SH-SY5Y (cell line): ENCODE measurements around the gene CLSTN2.

ENCODE experiments used
- GATA2 ChIP-seq: IDR thresholded peaks from 2 replicates; pipeline ENCODE4 v1.6.1; 2011; ENCODE audit warnings: mild to moderate bottlenecking, low read depth, low read length
- GATA3 ChIP-seq: IDR thresholded peaks from 2 replicates; pipeline ENCODE4 v1.6.1; 2011; ENCODE audit warnings: low read depth, mild to moderate bottlenecking, low read length, moderate library complexity

CLSTN2 gene

DNA sequence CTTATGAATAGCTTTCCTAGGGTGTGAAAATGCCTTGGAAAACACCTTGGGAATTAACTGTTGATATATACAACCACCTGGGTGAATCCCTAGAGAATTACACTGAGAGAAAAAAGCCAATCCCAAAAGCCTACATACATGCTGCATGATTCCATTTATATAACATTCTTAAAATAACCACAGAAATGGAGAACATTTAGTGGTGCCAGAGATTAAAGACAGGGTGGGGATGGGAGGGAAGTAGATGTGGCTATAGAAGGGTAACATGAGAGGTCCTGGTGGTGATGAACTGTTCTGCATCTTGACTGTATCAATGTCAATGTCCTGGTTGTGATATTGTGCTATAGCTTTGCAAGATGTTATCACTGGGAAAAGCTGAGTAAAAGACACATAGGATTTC, 291.0 kb downstream of the CLSTN2 start:
- no peak for TF ChIP-seq GATA3
- no peak for TF ChIP-seq GATA2

DNA sequence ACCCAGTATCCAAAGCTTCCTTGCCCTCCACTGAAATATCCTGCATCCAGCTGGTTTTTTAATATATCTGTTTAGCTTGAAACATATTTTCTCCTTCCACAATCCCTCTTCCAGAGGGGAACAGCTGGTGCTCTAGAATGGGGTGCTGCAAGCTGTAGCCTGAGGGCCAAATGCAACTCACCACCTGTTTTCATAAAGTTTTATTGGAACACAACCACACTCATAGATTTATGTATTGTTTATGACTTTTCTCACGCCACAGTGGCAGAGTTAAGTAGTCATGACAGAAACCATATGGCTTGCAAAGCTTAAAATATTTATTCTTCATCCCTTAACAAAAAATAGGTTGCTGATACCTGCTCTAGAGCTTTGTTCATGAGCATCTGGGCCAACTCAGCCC, 298.7 kb downstream of the CLSTN2 start:
- TF ChIP-seq GATA2 (no peak), GATA3 (no peak)

DNA sequence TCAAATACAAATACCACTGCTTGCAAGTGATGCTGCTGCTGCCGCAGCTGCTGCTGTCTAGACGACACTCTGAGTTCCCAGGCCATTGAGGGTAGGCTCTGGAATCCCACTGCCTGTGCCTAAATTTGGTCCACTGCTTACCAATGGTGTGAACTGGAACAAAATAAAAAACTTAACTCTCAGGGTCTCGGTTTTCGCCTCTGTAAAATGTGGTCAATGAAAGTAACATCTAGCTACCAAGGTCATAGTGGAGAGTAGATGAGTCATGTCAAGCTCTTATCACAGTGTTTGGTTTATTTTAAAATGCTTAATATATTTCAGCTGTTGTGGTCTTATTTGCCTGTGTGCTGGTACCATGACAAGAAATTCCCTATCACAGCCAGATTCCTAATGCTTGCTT, 299.3 kb downstream of the CLSTN2 start:
- TF ChIP-seq GATA2 = no peak
- no peak for TF ChIP-seq GATA3

DNA sequence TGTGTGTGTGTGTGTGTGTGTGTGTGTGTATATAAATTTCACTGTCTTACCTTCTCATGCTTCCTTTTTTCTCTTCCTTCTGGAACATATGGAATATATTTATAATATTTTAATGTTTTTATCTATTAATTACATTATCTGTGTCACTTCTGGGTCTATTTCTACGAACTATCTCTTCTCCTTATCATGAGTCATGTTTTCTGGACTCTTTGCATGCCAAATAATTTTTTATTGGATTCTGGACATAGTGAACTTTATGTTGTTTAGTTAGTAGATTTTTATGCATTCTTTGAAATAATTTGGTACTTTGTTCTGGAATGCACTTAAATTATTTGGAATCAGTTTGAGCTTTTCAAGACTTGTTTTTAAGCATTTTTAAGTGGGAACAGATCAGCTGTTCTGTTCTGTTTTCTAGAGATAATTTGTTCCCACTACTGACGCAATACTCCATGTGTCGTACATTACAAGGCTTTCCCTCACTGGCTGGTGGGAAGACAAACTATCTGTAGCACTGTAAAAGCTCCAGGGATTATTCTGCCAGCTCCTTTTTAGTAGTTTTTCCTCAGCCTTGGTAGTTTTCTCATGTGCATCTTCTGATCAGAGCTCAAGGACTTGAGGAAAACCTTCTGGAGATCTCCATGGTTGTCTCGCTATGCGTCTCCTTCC, 302.0 kb downstream of the CLSTN2 start:
- no peak for TF ChIP-seq GATA2
- TF ChIP-seq GATA3 = no peak

DNA sequence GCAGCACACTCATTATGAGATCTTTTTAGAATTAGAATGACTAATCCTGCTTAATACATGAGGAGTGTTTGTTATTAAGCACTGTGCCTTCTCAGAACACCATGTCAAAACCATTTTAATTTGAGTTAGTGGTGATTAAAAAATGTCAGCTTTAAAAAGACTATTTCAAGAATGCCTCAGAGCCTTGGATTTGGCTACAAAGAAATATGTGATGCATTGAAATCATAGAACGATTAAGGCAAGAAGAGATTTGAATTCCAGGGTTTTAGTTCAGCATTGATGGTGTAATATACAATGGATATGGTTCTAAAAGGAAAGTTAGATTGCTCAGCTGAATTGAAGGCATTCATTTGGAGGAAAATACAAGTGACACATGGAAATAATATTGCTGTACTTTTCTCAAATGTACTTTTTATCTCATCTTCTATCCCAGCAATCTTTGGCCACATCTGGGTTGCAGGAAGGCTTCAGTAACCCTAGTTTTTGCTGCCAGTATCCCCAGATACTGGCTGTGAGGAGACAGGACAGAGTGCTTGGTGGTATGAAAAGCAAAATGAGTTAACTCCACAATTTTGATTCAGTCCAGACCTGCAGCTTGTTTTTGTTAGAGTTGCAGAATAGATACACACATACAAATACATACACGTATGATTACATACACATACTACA, 303.8 kb downstream of the CLSTN2 start:
- peak; percentile 95 for TF ChIP-seq GATA3
- peak; percentile 93 for TF ChIP-seq GATA2

DNA sequence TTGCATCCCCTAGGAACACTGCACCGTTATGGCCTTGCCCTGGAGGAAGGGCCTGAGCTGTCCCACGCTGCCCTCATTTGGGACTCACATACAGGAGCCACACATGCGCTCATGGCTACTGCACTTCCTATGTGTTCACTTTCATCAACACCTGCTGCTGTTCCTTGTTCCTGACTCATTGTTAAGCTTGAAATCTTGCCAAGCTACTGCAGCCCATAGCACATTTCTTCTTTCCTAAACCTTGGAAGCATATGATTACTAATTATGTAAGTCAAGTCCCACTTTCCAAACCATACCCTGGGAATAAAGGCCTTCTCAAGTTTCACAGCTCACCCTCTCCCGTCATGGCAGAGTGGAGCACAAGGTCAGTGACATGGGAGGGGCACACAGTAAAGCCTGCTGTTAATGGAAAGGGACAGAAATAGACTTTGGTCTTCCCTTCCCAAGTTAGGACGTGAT, 307.9 kb downstream of the CLSTN2 start:
- TF ChIP-seq GATA3 (no peak), GATA2 (no peak)

DNA sequence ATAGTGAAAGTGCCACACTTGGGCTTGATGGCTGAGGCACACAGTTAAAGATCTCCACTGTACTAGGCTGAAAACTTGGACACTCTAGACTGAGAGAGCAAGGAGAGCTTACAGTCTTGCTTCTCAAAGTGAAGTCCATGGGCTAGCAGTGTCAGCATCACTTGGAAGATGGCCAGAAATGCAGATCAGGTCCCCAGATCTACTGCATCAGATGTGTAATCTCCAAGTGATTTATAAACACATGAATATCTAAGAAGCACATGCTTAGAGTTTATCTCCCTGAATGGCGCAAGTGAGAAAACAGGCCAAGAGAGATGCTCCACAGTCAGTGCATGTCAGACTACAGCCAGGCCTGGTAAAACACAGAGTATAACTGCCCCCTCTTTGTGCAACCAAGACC, 308.6 kb downstream of the CLSTN2 start:
- TF ChIP-seq GATA3 (no peak), GATA2 (peak; percentile 57; the same call in 1 of the 2 replicates)

DNA sequence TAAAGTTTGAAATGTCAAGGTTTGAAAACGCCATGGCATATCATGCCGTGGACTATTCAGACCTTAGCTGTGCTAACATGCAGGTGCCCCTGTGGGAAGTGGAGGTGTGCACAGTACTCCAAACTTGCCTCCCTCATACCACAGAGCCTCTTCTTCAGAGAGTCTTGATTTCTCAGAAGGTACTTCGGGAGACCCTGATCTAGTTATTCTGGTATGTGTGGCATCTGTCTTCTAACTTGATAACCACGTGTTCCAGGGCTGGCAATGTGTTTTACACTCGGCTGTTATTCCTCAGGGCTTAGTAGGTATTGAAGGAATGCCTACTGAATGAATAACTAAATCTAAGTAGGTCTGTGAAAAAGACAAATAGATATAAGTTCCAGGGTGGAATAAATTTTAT, 309.9 kb downstream of the CLSTN2 start:
- no peak for TF ChIP-seq GATA2
- no peak for TF ChIP-seq GATA3

DNA sequence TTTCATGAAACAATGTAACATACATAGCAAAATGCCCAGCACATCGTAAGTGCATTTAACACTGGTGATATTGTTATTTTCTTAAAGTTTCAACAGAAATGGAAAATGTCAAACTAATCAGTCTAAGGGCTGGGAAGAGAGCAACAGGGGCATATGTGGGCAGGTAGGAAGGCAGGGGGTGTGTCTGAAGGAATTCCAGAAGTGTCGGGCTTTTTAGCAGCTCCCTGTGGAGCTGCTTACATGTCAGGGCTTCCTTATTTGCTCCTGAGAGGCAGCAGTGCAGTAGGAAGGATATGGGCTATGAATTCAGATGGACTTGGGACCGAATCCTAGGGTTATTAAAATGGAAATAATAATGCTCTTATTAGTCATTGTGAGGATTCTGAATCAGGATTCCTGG, 311.6 kb downstream of the CLSTN2 start:
- no peak for TF ChIP-seq GATA3
- no peak for TF ChIP-seq GATA2

DNA sequence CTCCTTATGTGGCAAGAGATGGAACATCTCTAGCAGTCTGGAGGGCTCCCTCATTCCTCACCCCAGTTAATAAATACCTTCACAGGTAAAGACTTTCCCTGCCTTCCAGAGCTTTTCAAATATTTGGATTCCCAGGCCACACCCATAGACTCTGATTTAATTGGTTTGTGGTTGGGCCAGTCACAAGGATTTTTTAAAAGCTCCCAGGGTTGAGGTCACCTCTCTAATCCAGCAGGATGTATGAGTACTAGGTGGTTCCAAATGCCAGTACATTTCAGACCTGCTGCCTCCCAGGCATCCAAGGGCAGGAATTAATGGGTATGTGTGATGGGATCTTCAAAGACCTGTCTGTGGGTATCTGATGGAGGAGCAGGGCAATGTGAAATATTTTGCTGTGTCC, 312.8 kb downstream of the CLSTN2 start:
- TF ChIP-seq GATA2 (no peak), GATA3 (no peak)

DNA sequence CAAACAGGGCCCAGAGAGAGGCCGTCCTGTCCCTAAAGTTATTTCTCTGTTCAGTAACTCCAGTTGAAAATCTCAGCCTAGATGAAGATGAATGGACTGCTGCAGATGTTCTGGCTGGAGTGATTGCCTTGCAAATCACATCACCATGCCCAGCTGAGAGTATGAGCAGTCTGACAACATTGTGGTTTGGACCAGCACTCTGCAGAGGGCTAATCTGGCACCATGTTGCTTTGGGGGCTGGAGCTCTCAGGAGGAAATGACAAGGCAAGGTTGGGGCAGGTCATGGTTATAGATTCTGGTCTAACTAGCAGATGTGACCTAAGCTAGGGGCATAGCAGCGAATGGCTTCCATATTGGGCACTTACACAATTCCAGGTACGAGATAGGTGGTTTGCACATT, 314.2 kb downstream of the CLSTN2 start:
- TF ChIP-seq GATA2 = no peak
- TF ChIP-seq GATA3 = no peak

DNA sequence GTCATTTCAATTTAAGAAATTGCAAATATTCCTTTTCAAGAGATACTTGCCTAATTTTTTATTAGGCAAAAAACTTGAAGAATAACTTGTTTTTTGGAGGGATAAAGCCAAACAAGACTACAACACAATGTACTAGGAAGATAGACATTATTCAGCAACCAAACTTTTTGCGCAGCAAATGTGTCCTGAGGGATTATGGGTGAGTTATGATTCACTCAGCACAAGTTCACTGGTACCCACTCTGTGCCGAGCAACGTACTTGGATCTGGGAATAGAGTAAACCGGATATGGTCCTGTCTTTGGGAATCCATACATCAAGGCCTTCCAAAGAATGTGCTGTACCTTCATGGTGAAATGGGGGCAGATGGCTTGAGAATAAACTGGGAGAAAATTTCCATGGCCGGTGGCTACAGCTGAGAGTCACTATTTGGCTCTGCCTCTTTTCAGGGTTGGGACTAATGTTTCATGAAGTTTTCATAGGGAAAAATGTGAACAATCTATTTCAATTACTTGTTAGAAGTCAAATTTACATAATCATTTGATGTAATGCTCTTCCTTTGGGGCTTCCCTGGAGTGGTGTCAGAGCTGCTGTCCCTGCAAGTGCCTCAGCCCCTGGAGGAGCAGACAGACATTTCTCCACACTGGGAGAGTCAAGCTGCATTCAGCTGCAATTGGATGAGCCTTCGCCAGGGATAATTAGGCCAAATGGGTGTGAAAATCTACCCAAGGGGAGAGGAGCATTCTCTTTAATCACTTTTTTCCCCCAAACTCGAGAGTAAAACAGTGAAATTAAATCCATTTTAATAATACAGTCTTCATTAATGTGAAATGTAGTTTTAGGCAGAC, 315.2 kb downstream of the CLSTN2 start:
- TF ChIP-seq GATA2 (no peak), GATA3 (no peak)

DNA sequence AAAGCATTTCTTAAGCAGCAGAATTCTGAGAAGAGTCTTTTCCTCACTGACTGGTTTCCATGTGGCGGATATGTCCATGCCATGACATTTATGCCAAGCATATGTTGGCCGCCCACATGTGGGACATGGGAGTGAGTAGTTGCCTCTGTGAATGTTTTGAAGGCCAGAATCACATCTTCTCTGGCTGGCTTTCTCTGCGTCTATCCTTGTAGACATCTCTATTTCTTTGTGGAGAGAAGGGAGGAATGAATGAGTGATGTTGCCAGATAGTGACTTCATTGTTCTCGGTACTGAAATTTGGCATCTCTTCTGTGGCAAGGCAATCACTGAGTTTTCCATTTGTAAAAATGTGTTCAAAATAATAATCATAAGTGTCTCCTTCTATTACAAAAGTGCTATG, 316.0 kb downstream of the CLSTN2 start:
- TF ChIP-seq GATA2 (no peak), GATA3 (no peak)

DNA sequence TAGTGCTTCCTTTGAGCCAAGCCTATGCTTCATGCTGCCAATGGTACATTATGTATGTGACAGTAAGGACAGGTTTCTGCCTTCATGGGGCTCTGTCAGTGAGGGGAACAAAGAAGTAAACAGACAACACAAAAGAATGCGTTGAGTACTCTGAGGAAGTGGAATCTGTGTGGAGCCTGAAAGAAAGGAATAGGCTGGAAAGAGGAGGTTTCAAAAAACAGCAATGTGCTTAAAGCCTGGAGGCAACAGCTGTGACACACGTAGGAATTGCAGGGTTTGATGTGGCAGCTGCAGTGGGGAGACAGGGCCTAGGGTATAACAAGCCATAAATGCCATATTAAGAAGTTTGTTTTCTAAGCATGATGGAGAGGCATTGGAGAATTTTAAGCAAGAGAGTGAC, 316.7 kb downstream of the CLSTN2 start:
- TF ChIP-seq GATA3 = no peak
- no peak for TF ChIP-seq GATA2
